SK-N-SH (cell line): ENCODE results near the gene DUSP16.

Source experiments
- EP300 ChIP-seq, 2 experiments: IDR thresholded peaks; 2 replicates each; pipeline versions ENCODE4 v1.4.0 to v1.6.1; 2012; ENCODE audit warnings: borderline replicate concordance in 1 of 2, low read depth in 1 of 2, low read length in 1 of 2
- POLR2AphosphoS5 ChIP-seq: IDR thresholded peaks from 2 replicates; pipeline ENCODE4 v1.6.1; 2012; ENCODE audit warnings: low read depth, low read length
- RFX5 ChIP-seq: IDR thresholded peaks from 2 replicates; pipeline ENCODE4 v1.6.1; 2012; ENCODE audit warnings: mild to moderate bottlenecking, improper control_type of control experiment, low read length
- SMC3 ChIP-seq: IDR thresholded peaks from 2 replicates; pipeline ENCODE4 v1.6.1; 2012; ENCODE audit warnings: low read depth, low read length, improper control_type of control experiment
- YY1 ChIP-seq: IDR thresholded peaks from 2 replicates; pipeline ENCODE4 v1.4.0; 2012; ENCODE audit warnings: low read depth, mild to moderate bottlenecking
- TF ChIP-seq, protein P1 (sequence below): fragments of 200-600 bp; sonication (generic); IDR thresholded peaks from 2 replicates; pipeline ENCODE4 v1.6.1; 2017; ENCODE audit warnings: antibody characterized with exemption, mild to moderate bottlenecking, moderate library complexity
- TF ChIP-seq, protein P2 (sequence below): IDR thresholded peaks from 2 replicates; pipeline ENCODE4 v1.4.0; 2012; ENCODE audit warnings: low read depth, borderline replicate concordance

DNA sequence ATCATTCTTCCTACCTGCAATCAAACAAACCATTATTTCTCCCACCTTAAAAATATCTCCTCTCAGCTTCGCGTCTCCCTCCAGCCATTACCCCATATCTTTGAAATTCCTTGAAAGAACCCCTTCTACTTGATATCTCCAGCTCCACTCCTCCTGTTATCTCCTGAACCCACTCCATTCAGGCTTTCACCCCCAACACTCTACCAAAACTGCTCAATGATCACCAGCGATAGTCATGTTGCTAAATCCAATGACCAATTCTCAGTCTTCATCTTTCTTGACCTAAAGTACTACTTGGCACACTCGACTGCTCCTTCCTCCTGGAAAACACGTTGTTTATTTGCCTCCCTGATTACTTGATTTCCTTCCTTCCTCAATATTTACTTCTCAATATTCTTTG is 70.1 kb downstream of the DUSP16 start:
- TF ChIP-seq, protein P1, sequence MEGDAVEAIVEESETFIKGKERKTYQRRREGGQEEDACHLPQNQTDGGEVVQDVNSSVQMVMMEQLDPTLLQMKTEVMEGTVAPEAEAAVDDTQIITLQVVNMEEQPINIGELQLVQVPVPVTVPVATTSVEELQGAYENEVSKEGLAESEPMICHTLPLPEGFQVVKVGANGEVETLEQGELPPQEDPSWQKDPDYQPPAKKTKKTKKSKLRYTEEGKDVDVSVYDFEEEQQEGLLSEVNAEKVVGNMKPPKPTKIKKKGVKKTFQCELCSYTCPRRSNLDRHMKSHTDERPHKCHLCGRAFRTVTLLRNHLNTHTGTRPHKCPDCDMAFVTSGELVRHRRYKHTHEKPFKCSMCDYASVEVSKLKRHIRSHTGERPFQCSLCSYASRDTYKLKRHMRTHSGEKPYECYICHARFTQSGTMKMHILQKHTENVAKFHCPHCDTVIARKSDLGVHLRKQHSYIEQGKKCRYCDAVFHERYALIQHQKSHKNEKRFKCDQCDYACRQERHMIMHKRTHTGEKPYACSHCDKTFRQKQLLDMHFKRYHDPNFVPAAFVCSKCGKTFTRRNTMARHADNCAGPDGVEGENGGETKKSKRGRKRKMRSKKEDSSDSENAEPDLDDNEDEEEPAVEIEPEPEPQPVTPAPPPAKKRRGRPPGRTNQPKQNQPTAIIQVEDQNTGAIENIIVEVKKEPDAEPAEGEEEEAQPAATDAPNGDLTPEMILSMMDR = no peak
- TF ChIP-seq SMC3 (no peak), POLR2AphosphoS5 (no peak), EP300 (IDR thresholded peaks at IDR 0.05; ENCODE audit: borderline replicate concordance in 1 of 2, low read depth in 1 of 2, low read length in 1 of 2) (no peak), YY1 (no peak), RFX5 (no peak)
- TF ChIP-seq, protein P2, sequence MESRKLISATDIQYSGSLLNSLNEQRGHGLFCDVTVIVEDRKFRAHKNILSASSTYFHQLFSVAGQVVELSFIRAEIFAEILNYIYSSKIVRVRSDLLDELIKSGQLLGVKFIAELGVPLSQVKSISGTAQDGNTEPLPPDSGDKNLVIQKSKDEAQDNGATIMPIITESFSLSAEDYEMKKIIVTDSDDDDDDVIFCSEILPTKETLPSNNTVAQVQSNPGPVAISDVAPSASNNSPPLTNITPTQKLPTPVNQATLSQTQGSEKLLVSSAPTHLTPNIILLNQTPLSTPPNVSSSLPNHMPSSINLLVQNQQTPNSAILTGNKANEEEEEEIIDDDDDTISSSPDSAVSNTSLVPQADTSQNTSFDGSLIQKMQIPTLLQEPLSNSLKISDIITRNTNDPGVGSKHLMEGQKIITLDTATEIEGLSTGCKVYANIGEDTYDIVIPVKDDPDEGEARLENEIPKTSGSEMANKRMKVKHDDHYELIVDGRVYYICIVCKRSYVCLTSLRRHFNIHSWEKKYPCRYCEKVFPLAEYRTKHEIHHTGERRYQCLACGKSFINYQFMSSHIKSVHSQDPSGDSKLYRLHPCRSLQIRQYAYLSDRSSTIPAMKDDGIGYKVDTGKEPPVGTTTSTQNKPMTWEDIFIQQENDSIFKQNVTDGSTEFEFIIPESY = no peak
